ENCODE measurements around the gene FRMD1.

The FRMD1 gene

GRCh38 chr6:168124921-168125320 is 45.9 kb upstream of the FRMD1 start:
- no peak for TF ChIP-seq MAX (IDR thresholded peaks at IDR 0.05)
- TF ChIP-seq ZBTB7A (IDR thresholded peaks at IDR 0.05; ENCODE audit: low read depth) = no peak
- no peak for TF ChIP-seq TAF1 (IDR thresholded peaks at IDR 0.05; ENCODE audit: low read depth)
- TF ChIP-seq USF1 (IDR thresholded peaks at IDR 0.05) = no peak
- no peak for TF ChIP-seq EGR1 (IDR thresholded peaks at IDR 0.05)

GRCh38 chr6:168124158-168124557 is 45.1 kb upstream of the FRMD1 start:
- TF ChIP-seq EP300 (IDR thresholded peaks at IDR 0.05; ENCODE audit: borderline replicate concordance) = no peak
- TF ChIP-seq NFIC (IDR thresholded peaks at IDR 0.05) = no peak
- TF ChIP-seq ZBTB7A (IDR thresholded peaks at IDR 0.05; ENCODE audit: low read depth) = no peak
- TF ChIP-seq YY1 (IDR thresholded peaks at IDR 0.05; ENCODE audit: low read depth) = no peak
- no peak for TF ChIP-seq MAX (IDR thresholded peaks at IDR 0.05)
- TF ChIP-seq CEBPB (IDR thresholded peaks at IDR 0.05) = no peak

GRCh38 chr6:168123165-168123911 is 44.3 kb upstream of the FRMD1 start:
- TF ChIP-seq ZBTB7A (IDR thresholded peaks at IDR 0.05; ENCODE audit: low read depth) = no peak

- no peak for TF ChIP-seq EP300 (IDR thresholded peaks at IDR 0.05; ENCODE audit: borderline replicate concordance)
- no peak for TF ChIP-seq CREB1 (IDR thresholded peaks at IDR 0.05; ENCODE audit: low read depth)
- no peak for TF ChIP-seq TAF1 (IDR thresholded peaks at IDR 0.05; ENCODE audit: low read depth)
These were observed 43.5 kb upstream of the FRMD1 start for GRCh38 chr6:168122521-168122920.

GRCh38 chr6:168122011-168122410 is 43.0 kb upstream of the FRMD1 start:
- TF ChIP-seq TCF12 (IDR thresholded peaks at IDR 0.05; ENCODE audit: low read depth) (no peak), USF1 (IDR thresholded peaks at IDR 0.05) (no peak), TEAD4 (IDR thresholded peaks at IDR 0.05) (no peak), EGR1 (IDR thresholded peaks at IDR 0.05) (no peak)

GRCh38 chr6:168121303-168121665 is 42.3 kb upstream of the FRMD1 start:
- TF ChIP-seq FOXM1 (IDR thresholded peaks at IDR 0.05; ENCODE audit: borderline replicate concordance, low read depth) (no peak), TCF12 (IDR thresholded peaks at IDR 0.05; ENCODE audit: low read depth) (no peak), ZBTB7A (IDR thresholded peaks at IDR 0.05; ENCODE audit: low read depth) (no peak), TEAD4 (IDR thresholded peaks at IDR 0.05) (no peak), NFIC (IDR thresholded peaks at IDR 0.05) (no peak), USF1 (IDR thresholded peaks at IDR 0.05) (no peak), EGR1 (IDR thresholded peaks at IDR 0.05) (no peak), TAF1 (IDR thresholded peaks at IDR 0.05; ENCODE audit: low read depth) (no peak), REST (IDR thresholded peaks at IDR 0.05; ENCODE audit: low read depth) (no peak), YY1 (IDR thresholded peaks at IDR 0.05; ENCODE audit: low read depth) (no peak), CEBPB (IDR thresholded peaks at IDR 0.05) (no peak), CREB1 (IDR thresholded peaks at IDR 0.05; ENCODE audit: low read depth) (no peak), RAD21 (IDR thresholded peaks at IDR 0.05; ENCODE audit: low read depth) (no peak), MAX (IDR thresholded peaks at IDR 0.05) (no peak), EP300 (IDR thresholded peaks at IDR 0.05; ENCODE audit: borderline replicate concordance) (no peak)

- TF ChIP-seq NFIC (IDR thresholded peaks at IDR 0.05) (no peak), EGR1 (IDR thresholded peaks at IDR 0.05) (no peak), REST (IDR thresholded peaks at IDR 0.05; ENCODE audit: low read depth) (no peak), CEBPB (IDR thresholded peaks at IDR 0.05) (no peak), TCF12 (IDR thresholded peaks at IDR 0.05; ENCODE audit: low read depth) (no peak), TAF1 (IDR thresholded peaks at IDR 0.05; ENCODE audit: low read depth) (no peak), CREB1 (IDR thresholded peaks at IDR 0.05; ENCODE audit: low read depth) (no peak), YY1 (IDR thresholded peaks at IDR 0.05; ENCODE audit: low read depth) (no peak), USF1 (IDR thresholded peaks at IDR 0.05) (no peak)
These were observed 41.6 kb upstream of the FRMD1 start for GRCh38 chr6:168120390-168121302.

All from Ishikawa (cell line).